ENCODE data around the gene TEKTIP1.

GRCh38 chr19:3511506-3512251, 27.3 kb upstream of the TEKTIP1 start:
- no peak for TF ChIP-seq POLR2A (IDR thresholded peaks at IDR 0.05)
- TF ChIP-seq, protein P1, sequence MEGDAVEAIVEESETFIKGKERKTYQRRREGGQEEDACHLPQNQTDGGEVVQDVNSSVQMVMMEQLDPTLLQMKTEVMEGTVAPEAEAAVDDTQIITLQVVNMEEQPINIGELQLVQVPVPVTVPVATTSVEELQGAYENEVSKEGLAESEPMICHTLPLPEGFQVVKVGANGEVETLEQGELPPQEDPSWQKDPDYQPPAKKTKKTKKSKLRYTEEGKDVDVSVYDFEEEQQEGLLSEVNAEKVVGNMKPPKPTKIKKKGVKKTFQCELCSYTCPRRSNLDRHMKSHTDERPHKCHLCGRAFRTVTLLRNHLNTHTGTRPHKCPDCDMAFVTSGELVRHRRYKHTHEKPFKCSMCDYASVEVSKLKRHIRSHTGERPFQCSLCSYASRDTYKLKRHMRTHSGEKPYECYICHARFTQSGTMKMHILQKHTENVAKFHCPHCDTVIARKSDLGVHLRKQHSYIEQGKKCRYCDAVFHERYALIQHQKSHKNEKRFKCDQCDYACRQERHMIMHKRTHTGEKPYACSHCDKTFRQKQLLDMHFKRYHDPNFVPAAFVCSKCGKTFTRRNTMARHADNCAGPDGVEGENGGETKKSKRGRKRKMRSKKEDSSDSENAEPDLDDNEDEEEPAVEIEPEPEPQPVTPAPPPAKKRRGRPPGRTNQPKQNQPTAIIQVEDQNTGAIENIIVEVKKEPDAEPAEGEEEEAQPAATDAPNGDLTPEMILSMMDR (IDR thresholded peaks at IDR 0.05), result no peak
